ENCODE results near the gene ZNF609. TPM values are rescaled to one million over a fixed set of nuclear protein-coding genes. Genes with fewer than 3 reads are reported as not detected.
A peak's percentile ranks its signal among the peaks of the same experiment; 100 is the strongest.

Gene ZNF609
- total and polyA plus RNA-seq, 4 donors = 4.6 to 18.1 (median 8.0) TPM

GRCh38 chr15:64596701-64597476 lies 136.5 kb downstream of the ZNF609 start:
- TF ChIP-seq RAD21 (IDR thresholded peaks at IDR 0.05) = peak in 1 of 2 donors; percentile 15
- TF ChIP-seq, protein P1, sequence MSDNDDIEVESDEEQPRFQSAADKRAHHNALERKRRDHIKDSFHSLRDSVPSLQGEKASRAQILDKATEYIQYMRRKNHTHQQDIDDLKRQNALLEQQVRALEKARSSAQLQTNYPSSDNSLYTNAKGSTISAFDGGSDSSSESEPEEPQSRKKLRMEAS (IDR thresholded peaks at IDR 0.05) = no peak
- no peaks in the 10 kb centered on the region for H3K27me3 ChIP-seq (ENCODE audit: control insufficient read depth in 4 of 4, insufficient read depth in 4 of 4, low read length in 3 of 4)
- H3K36me3 ChIP-seq (ENCODE audit: control insufficient read depth in 4 of 4, insufficient read depth in 3 of 4, low read depth in 1 of 4, low read length in 3 of 4) = no peaks in the 10 kb centered on the region
- H3K4me3 ChIP-seq (ENCODE audit: low read depth in 1 of 3, low read length in 3 of 3) = peak overlapping the region in 1 of 3 donors; percentile 21
- no peak for DNase-seq (ENCODE audit: low spot score)
- H3K27ac ChIP-seq (ENCODE audit: low read depth in 1 of 2, low read length in 2 of 2) = peak overlapping the region; percentile 37 to 73
- H3K9me3 ChIP-seq (ENCODE audit: control insufficient read depth in 4 of 4, low read length in 3 of 4) = no peaks in the 10 kb centered on the region
- peaks cover 2 to 15% (median 15%) of the 10 kb centered on the region in 4 donors for H3K4me1 ChIP-seq (ENCODE audit: control insufficient read depth in 4 of 4, insufficient read depth in 4 of 4, low read length in 3 of 4)
- 33% methylated on average over 4 of the region's 4 CpGs for WGBS
- peak overlapping the region in 1 of 2 donors; percentile 82 for H3K9ac ChIP-seq (ENCODE audit: low read depth in 1 of 2, low read length in 2 of 2)

- H3K36me3 ChIP-seq (ENCODE audit: control insufficient read depth in 4 of 4, insufficient read depth in 3 of 4, low read depth in 1 of 4, low read length in 3 of 4) = no peaks in the 10 kb centered on the region
- H3K4me1 ChIP-seq (ENCODE audit: control insufficient read depth in 4 of 4, insufficient read depth in 4 of 4, low read length in 3 of 4) = peaks cover 2 to 15% (median 15%) of the 10 kb centered on the region in 4 donors
- peak overlapping the region in 1 of 2 donors; percentile 82 for H3K9ac ChIP-seq (ENCODE audit: low read depth in 1 of 2, low read length in 2 of 2)
- no peak for DNase-seq (ENCODE audit: low spot score)
- no peaks in the 10 kb centered on the region for H3K9me3 ChIP-seq (ENCODE audit: control insufficient read depth in 4 of 4, low read length in 3 of 4)
- H3K27ac ChIP-seq (ENCODE audit: low read depth in 1 of 2, low read length in 2 of 2) = peak overlapping the region; percentile 37 to 73
- TF ChIP-seq NR2F2 (IDR thresholded peaks at IDR 0.05) (peak; percentile 49), FOXA2 (IDR thresholded peaks at IDR 0.05) (no peak), EGR1 (IDR thresholded peaks at IDR 0.05; ENCODE audit: low read depth in 2 of 2) (no peak)
- H3K4me3 ChIP-seq (ENCODE audit: low read depth in 1 of 3, low read length in 3 of 3) = no peak overlapping the region
- H3K27me3 ChIP-seq (ENCODE audit: control insufficient read depth in 4 of 4, insufficient read depth in 4 of 4, low read length in 3 of 4) = no peaks in the 10 kb centered on the region
- 19% methylated on average over 1 of the region's 1 CpG for WGBS
Measured at GRCh38 chr15:64597477-64597822, 137.1 kb downstream of the ZNF609 start.

DNA sequence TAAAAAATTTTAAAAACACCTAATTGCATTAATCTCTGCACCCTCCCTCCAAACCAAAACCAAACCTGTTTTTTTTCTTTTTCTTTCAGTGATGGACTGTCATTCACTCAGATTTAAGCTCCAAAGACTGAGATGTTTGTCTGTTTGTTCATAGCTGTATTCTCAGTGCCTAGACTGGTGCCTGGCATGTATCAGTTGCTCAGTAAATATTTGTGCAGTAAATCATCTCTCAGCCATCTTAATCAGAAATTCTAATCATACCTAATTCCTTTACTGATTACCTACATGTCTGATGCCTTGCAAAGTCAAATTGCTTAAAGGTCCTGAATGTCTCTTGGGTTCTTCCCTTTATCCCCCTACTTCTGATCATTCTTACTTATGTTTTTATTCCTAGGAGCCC lies 138.8 kb downstream of the ZNF609 start:
- Histone ChIP-seq H3K4me3 (ENCODE audit: low read depth in 1 of 3, low read length in 3 of 3) (no peak overlapping the region), H3K9me3 (ENCODE audit: control insufficient read depth in 4 of 4, low read length in 3 of 4) (no peaks in the 10 kb centered on the region), H3K4me1 (ENCODE audit: control insufficient read depth in 4 of 4, insufficient read depth in 4 of 4, low read length in 3 of 4) (peaks cover 2 to 15% (median 15%) of the 10 kb centered on the region in 4 donors), H3K36me3 (ENCODE audit: control insufficient read depth in 4 of 4, insufficient read depth in 3 of 4, low read depth in 1 of 4, low read length in 3 of 4) (no peaks in the 10 kb centered on the region), H3K9ac (ENCODE audit: low read depth in 1 of 2, low read length in 2 of 2) (no peak overlapping the region), H3K27ac (ENCODE audit: low read depth in 1 of 2, low read length in 2 of 2) (no peak overlapping the region), H3K27me3 (ENCODE audit: control insufficient read depth in 4 of 4, insufficient read depth in 4 of 4, low read length in 3 of 4) (no peaks in the 10 kb centered on the region)
- DNase-seq (ENCODE audit: low spot score) = no peak
- TF ChIP-seq SP1 (IDR thresholded peaks at IDR 0.05) (no peak), HNF4G (IDR thresholded peaks at IDR 0.05) (no peak), RAD21 (IDR thresholded peaks at IDR 0.05) (no peak), CTCF (IDR thresholded peaks at IDR 0.05; ENCODE audit: low read depth, low read length, missing input control) (no peak), FOXA2 (IDR thresholded peaks at IDR 0.05) (no peak)

DNA sequence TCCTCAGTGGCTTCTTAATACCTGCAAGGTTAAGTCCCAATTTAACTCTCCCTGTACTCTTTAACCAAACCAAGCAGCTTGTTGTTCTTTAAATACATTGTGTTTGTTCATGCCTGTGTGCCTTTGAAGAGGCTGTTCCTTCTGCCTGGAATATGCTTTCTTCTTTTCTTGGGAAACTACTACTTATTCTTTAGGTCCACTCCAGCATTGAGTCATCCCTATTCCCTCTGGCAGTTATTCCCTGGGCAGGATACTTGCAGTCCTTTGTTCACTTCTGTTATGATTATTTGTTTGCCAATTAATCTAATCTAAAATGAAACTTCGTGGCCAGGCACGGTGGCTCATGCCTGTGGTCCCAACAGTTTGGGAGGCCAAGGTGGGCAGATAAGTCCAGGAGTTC lies 139.3 kb downstream of the ZNF609 start:
- H3K4me3 ChIP-seq (ENCODE audit: low read depth in 1 of 3, low read length in 3 of 3) = no peak overlapping the region
- H3K9me3 ChIP-seq (ENCODE audit: control insufficient read depth in 4 of 4, low read length in 3 of 4) = no peaks in the 10 kb centered on the region
- TF ChIP-seq, protein P2, sequence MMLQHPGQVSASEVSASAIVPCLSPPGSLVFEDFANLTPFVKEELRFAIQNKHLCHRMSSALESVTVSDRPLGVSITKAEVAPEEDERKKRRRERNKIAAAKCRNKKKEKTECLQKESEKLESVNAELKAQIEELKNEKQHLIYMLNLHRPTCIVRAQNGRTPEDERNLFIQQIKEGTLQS (IDR thresholded peaks at IDR 0.05) = no peak
- TF ChIP-seq, protein P1 (IDR thresholded peaks at IDR 0.05) = no peak
- TF ChIP-seq GABPA (IDR thresholded peaks at IDR 0.05 in 1 of 2, conservative IDR thresholded peaks at IDR 0.05 in 1 of 2) (no peak), HNF4G (IDR thresholded peaks at IDR 0.05) (no peak), EGR1 (IDR thresholded peaks at IDR 0.05; ENCODE audit: low read depth in 2 of 2) (no peak), CTCF (IDR thresholded peaks at IDR 0.05; ENCODE audit: low read depth, low read length, missing input control) (no peak), NR2F2 (IDR thresholded peaks at IDR 0.05) (no peak), YY1 (IDR thresholded peaks at IDR 0.05) (no peak), RXRA (IDR thresholded peaks at IDR 0.05) (no peak), SP1 (IDR thresholded peaks at IDR 0.05) (no peak), HNF4A (conservative IDR thresholded peaks at IDR 0.05) (no peak), FOXA2 (IDR thresholded peaks at IDR 0.05) (no peak), FOXA1 (IDR thresholded peaks at IDR 0.05) (no peak)
- TF ChIP-seq, protein P3, sequence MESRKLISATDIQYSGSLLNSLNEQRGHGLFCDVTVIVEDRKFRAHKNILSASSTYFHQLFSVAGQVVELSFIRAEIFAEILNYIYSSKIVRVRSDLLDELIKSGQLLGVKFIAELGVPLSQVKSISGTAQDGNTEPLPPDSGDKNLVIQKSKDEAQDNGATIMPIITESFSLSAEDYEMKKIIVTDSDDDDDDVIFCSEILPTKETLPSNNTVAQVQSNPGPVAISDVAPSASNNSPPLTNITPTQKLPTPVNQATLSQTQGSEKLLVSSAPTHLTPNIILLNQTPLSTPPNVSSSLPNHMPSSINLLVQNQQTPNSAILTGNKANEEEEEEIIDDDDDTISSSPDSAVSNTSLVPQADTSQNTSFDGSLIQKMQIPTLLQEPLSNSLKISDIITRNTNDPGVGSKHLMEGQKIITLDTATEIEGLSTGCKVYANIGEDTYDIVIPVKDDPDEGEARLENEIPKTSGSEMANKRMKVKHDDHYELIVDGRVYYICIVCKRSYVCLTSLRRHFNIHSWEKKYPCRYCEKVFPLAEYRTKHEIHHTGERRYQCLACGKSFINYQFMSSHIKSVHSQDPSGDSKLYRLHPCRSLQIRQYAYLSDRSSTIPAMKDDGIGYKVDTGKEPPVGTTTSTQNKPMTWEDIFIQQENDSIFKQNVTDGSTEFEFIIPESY (IDR thresholded peaks at IDR 0.05) = no peak
- no peak overlapping the region for H3K27ac ChIP-seq (ENCODE audit: low read depth in 1 of 2, low read length in 2 of 2)
- H3K9ac ChIP-seq (ENCODE audit: low read depth in 1 of 2, low read length in 2 of 2) = no peak overlapping the region
- DNase-seq (ENCODE audit: low spot score) = no peak
- H3K4me1 ChIP-seq (ENCODE audit: control insufficient read depth in 4 of 4, insufficient read depth in 4 of 4, low read length in 3 of 4) = peaks cover 2 to 15% (median 15%) of the 10 kb centered on the region in 4 donors
- no peaks in the 10 kb centered on the region for H3K27me3 ChIP-seq (ENCODE audit: control insufficient read depth in 4 of 4, insufficient read depth in 4 of 4, low read length in 3 of 4)
- H3K36me3 ChIP-seq (ENCODE audit: control insufficient read depth in 4 of 4, insufficient read depth in 3 of 4, low read depth in 1 of 4, low read length in 3 of 4) = no peaks in the 10 kb centered on the region
- 42% methylated on average over 2 of the region's 2 CpGs for WGBS

All from liver (tissue), 9 donors.